ENCODE data around the gene PIK3AP1. TPM values are rescaled to one million over a fixed set of nuclear protein-coding genes. Genes with fewer than 3 reads are reported as not detected.

PIK3AP1 gene
- polyA plus RNA-seq, 2 of the 4 experiments (the other 2 are of a cell fraction) = 1.6 to 3.2 TPM

GRCh38 chr10:96622013-96622787, 98.1 kb downstream of the PIK3AP1 start:
- ATAC-seq = no peak
- no peak for DNase-seq (ENCODE audit: low read depth in 1 of 2, low spot score in 1 of 2)
- ChIA-PET POLR2A (no interaction called here), CTCF (interaction anchor here (1.9 to 3.5 kb wide), 2 partner anchors 11 to 18 kb away, joined by 8 to 15 read pairs; no protein-coding TSS in a partner anchor)
- FAIRE-seq = no peak
- Histone ChIP-seq H3K4me2 (no peak overlapping the region), H3K4me3 (no peak overlapping the region), H3K9me3 (no peaks in the 10 kb centered on the region), H3K27ac (no peak overlapping the region), H3K4me1 (no peaks in the 10 kb centered on the region)
- 82% methylated on average over 6 of the region's 6 CpGs for WGBS (ENCODE audit: missing lambda C conversion rate)
- TF ChIP-seq NFE2L2 (conservative IDR thresholded peaks at IDR 0.05; ENCODE audit: low read length) = no peak
- no peak for TF ChIP-seq KDM1A (IDR thresholded peaks at IDR 0.05; ENCODE audit: low read depth)
- no peak for TF ChIP-seq PBX3 (IDR thresholded peaks at IDR 0.05)
- no peak for TF ChIP-seq ZFP36 (IDR thresholded peaks at IDR 0.05; ENCODE audit: borderline replicate concordance, partially characterized antibody)
- TF ChIP-seq CBX2 (IDR thresholded peaks at IDR 0.05; ENCODE audit: borderline replicate concordance, low read depth) = no peak
- no peak for TF ChIP-seq JUN (IDR thresholded peaks at IDR 0.05)
- TF ChIP-seq ATOH8 (CRISPR knock-in tag; IDR thresholded peaks at IDR 0.05; ENCODE audit: low read depth) = no peak
- TF ChIP-seq RCOR1 (IDR thresholded peaks at IDR 0.05; ENCODE audit: low read depth, low read length) = no peak
- no peak for TF ChIP-seq ZC3H11A (IDR thresholded peaks at IDR 0.05)
- TF ChIP-seq FOSB (CRISPR knock-in tag; IDR thresholded peaks at IDR 0.05) = no peak
- no peak for TF ChIP-seq HOXB5 (CRISPR knock-in tag; IDR thresholded peaks at IDR 0.05)

- H3K4me3 ChIP-seq = no peak overlapping the region
- no peak for ATAC-seq
- CTCF ChIA-PET = interaction anchor here (1.6 to 2.7 kb wide), 3 partner anchors 12 to 224 kb away, joined by 5 to 10 read pairs (median 5); no protein-coding TSS in a partner anchor
- POLR2A ChIA-PET = no interaction called here
- H3K27ac ChIP-seq = no peak overlapping the region
- WGBS (ENCODE audit: missing lambda C conversion rate) = 65% methylated on average over 17 of the region's 17 CpGs
- no peak for FAIRE-seq
- no peaks in the 10 kb centered on the region for H3K9me3 ChIP-seq
- no peak overlapping the region for H3K4me2 ChIP-seq
- DNase-seq (ENCODE audit: low read depth in 1 of 2, low spot score in 1 of 2) = no peak
- no peaks in the 10 kb centered on the region for H3K4me1 ChIP-seq
- TF ChIP-seq EHMT2 (IDR thresholded peaks at IDR 0.05; ENCODE audit: low read depth) (no peak), MAX (IDR thresholded peaks at IDR 0.05) (no peak), TFCP2L1 (CRISPR knock-in tag; IDR thresholded peaks at IDR 0.05) (no peak), SREBF2 (IDR thresholded peaks at IDR 0.05) (no peak), SMC3 (IDR thresholded peaks at IDR 0.05) (no peak), MYC (IDR thresholded peaks at IDR 0.05; ENCODE audit: borderline replicate concordance, low read length) (no peak), JUNB (IDR thresholded peaks at IDR 0.05) (no peak), FOSL2 (IDR thresholded peaks at IDR 0.05) (no peak), FOSL2 (CRISPR knock-in tag; IDR thresholded peaks at IDR 0.05) (no peak), PBX3 (IDR thresholded peaks at IDR 0.05) (no peak), HOXB5 (CRISPR knock-in tag; IDR thresholded peaks at IDR 0.05) (no peak)
These were observed 100.2 kb downstream of the PIK3AP1 start for GRCh38 chr10:96619796-96620773.
